GM18951 (cell line): ENCODE results near the gene GNG3.
"Not testable (repeated sequence)": the region's sequence is repeated elsewhere in the genome, so short reads cannot be mapped to it uniquely, and the experiment has no call there.

Experiments used
- POLR2A ChIP-seq: IDR thresholded peaks from 4 replicates; pipeline ENCODE4 v1.6.1; 2011; ENCODE audit warnings: mild to moderate bottlenecking; ENCODE audit not compliant: insufficient read length, insufficient read depth; ENCODE audit errors: extremely low read depth
- in situ Hi-C: fragments of 300-500 bp; cut with MboI; formaldehyde crosslinking; loops from one replicate; pipeline ENCODE4 v1.12.0; 2022; ENCODE audit warnings: low sequenced_read_pairs, mixed read lengths, inconsistent platforms; ENCODE audit not compliant: unreplicated experiment

GNG3 gene

GRCh38 chr11:62707277-62707861, at the start of gene GNG3, which contains the start of gene BSCL2:
TSS of gene GNG3 (plus strand) at chr11:62707676. CDS start at chr11:62708296, 620 bp downstream.
TSS of gene BSCL2 (minus strand) at chr11:62707424. CDS start at chr11:62707195, 229 bp downstream.
- in situ Hi-C loops = no loop called here
- no peak for TF ChIP-seq POLR2A

DNA sequence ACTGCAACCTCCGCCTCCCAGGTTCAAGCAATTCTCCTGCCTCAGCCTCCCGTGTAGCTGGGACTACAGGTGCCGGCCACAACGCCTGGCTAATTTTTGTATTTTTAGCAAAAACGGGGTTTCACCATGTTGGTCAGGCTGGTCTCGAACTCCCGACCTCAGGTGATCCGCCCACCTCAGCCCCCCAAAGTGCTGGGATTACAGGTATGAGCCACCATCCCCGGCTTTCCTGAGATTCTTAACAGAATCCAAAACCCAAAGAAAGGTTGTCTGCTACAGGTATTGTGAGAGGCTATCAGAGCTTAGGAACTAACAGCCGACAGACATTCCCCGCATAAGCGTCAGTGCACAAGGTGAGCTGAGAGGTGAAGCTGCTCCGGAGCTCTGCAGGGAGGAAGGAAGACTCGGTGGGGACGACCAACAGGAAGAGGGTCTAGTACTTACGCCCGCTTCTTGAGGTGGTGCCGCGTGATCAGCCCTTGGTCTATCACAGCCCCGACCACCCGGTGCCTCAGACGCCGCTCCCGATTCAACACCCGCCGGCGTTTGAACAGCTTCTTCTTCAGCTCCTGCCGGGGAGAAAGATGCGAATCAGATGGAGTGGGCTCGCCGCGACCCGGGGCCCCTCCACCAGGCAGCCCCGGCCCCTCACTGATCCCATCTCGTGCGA, 42.9 kb upstream of the GNG3 start:
- TF ChIP-seq POLR2A = no peak
- in situ Hi-C loops = no loop called here

GRCh38 chr11:62665075-62665598, 42.3 kb upstream of the GNG3 start, which contains the start of the genes C11orf98 and CSKMT:
TSS of gene C11orf98 (minus strand) at chr11:62665210. CDS start at chr11:62665169, 41 bp downstream.
TSS of gene CSKMT (plus strand) at chr11:62665312. CDS start at chr11:62665880, 568 bp downstream.
- in situ Hi-C loops = no loop called here
- TF ChIP-seq POLR2A = peak; percentile 99

DNA sequence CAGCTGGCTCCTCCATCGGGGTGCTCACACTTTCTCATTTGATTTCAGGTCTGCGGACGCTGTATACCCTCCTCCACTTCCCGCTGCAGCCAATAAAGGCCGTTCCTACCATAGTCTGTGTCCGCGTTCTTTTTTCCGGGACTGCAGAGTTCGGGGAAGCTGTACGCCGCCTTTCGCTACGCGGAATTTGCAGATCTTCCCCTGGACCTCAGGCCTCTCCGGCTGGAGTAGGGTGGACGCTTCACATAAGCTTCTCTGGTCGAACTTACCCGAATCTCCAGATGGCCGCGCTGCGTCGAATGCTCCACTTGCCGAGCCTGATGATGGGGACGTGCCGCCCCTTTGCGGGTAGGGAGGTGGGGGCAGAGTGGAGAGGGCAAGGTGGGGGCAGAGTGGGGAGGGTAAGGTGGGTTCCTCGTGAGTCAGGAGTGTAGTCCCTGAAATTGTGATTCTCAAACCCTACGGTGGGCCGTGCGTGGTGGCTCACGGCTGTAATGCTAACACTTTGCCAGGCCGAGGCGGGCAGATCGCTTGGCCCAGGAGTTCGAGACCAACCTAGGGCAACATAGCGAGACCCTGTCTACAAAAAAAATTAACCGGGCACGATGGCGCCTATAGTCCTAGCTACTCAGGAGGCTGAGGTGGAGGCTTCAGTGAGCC, 41.7 kb upstream of the GNG3 start:
- in situ Hi-C loops = no loop called here
- no peak for TF ChIP-seq POLR2A

DNA sequence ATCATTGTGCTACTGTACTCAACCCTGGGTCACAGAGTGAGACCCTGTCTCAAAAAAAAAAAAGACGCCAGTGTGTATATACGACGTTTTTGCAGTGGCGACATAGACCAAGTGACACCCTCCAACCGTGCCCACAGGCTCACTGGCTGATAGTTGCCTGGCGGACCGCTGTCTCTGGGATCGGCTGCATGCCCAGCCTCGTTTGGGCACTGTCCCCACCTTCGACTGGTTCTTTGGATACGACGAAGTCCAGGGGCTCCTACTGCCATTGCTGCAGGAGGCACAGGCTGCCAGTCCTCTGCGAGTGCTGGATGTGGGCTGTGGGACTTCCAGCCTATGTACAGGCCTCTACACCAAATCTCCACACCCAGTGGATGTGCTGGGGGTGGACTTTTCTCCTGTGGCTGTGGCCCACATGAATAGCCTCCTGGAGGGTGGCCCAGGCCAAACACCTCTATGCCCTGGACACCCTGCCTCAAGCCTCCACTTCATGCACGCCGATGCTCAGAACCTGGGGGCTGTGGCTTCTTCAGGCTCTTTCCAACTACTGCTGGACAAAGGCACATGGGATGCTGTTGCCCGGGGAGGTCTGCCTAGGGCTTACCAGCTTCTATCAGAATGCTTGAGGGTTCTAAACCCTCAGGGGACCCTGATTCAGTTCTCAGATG, 41.1 kb upstream of the GNG3 start:
- in situ Hi-C loops = no loop called here
- TF ChIP-seq POLR2A = peak; percentile 28

- in situ Hi-C loops = no loop called here
- no peak for TF ChIP-seq POLR2A
Measured at GRCh38 chr11:62667460-62667859, 40.0 kb upstream of the GNG3 start.

- in situ Hi-C loops = no loop called here
- no peak for TF ChIP-seq POLR2A
Measured at GRCh38 chr11:62669420-62670161, 37.9 kb upstream of the GNG3 start.

DNA sequence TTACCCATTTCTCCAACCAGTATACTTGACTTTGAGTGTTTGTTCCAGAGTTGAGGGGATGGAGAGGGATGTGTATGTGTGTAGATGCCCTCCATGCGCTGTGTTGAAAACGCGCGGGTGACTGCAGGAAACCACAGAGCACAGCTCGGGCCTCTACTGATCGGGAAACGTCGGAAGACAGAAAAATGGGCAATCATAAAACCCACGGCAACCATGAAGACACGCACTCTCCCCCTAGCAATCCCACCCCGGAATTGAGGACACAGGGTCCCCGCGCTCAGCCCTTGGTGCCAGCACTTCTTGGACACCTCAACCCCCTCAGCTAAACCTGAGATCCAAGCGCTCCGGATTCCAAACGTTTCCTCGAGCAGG, 36.3 kb upstream of the GNG3 start:
- in situ Hi-C loops = no loop called here
- no peak for TF ChIP-seq POLR2A

GRCh38 chr11:62671608-62672389, 35.7 kb upstream of the GNG3 start, which contains the start of the genes LBHD1 and UQCC3:
TSS of gene LBHD1 (minus strand) at chr11:62672267. CDS start at chr11:62670031, 2,236 bp downstream.
TSS of gene UQCC3 (plus strand) at chr11:62671673. CDS start at chr11:62671746, 73 bp downstream.
- TF ChIP-seq POLR2A = peak; percentile 68
- in situ Hi-C loops = no loop called here

- in situ Hi-C loops = no loop called here
- TF ChIP-seq POLR2A = no peak
Measured at GRCh38 chr11:62673196-62673525, 34.3 kb upstream of the GNG3 start.

GRCh38 chr11:62675415-62675814, 32.1 kb upstream of the GNG3 start:
- in situ Hi-C loops = not testable (repeated sequence)

- no peak for TF ChIP-seq POLR2A
- in situ Hi-C loops = no loop called here
Measured at GRCh38 chr11:62676698-62677097, 30.8 kb upstream of the GNG3 start.
